ENCODE measurements around the gene TGFBR2. TPM values are rescaled to one million over a fixed set of nuclear protein-coding genes. Genes with fewer than 3 reads are reported as not detected.

The TGFBR2 gene
- total and polyA plus RNA-seq, 2 of the 13 experiments (the other 11 are each of a cell fraction or from before 2014, with no cell fraction given): 82.2 to 187 TPM

DNA sequence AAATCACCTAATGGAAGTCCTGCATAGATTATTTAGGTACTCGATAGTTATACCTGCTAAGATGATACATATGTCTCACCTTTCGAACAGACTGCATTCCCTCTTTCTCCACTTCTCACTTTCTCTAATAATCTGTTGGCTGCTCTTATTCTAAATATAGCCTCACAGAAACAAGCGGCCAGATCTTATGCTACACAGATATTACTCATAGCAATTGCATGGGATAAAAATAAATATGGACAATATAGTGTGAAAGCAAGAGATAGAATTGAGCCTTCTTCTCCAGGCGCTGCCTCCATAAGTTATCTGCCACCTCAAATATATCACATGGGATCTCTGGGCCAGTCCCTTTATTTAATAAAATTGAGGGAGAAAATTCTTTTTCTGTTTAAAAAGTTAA is 29.5 kb upstream of the TGFBR2 start:
- CTCF ChIA-PET (ENCODE audit: low intra/inter-chr PET ratio, low total read pairs): no interaction called here
- in situ Hi-C loops (cut with HindIII; ENCODE audit: extremely low pct_ligation_motif_present, low pct_unique_long_range_greater_than_20kb): no loop called here
- H3K79me2 ChIP-seq (ENCODE audit: insufficient read depth, low read length): no peaks in the 10 kb centered on the region
- H3K9ac ChIP-seq (ENCODE audit: insufficient read depth, low read depth, low read length): no peak overlapping the region
- no peaks in the 10 kb centered on the region for H3K9me3 ChIP-seq (ENCODE audit: low read length)
- TF ChIP-seq PAX8 (CRISPR knock-in tag; IDR thresholded peaks at IDR 0.05; ENCODE audit: borderline replicate concordance) (no peak), GATA4 (IDR thresholded peaks at IDR 0.05; ENCODE audit: borderline replicate concordance, low read depth) (no peak), NR0B2 (CRISPR knock-in tag; IDR thresholded peaks at IDR 0.05) (no peak), ZSCAN9 (CRISPR knock-in tag; IDR thresholded peaks at IDR 0.05; ENCODE audit: borderline replicate concordance) (no peak), HNRNPK (IDR thresholded peaks at IDR 0.05; ENCODE audit: low read depth, low read length, poor library complexity, severe bottlenecking) (no peak), ZNF280B (CRISPR knock-in tag; IDR thresholded peaks at IDR 0.05; ENCODE audit: borderline replicate concordance) (no peak), BORCS8-MEF2B (CRISPR knock-in tag; IDR thresholded peaks at IDR 0.05) (no peak), ELF3 (CRISPR knock-in tag; IDR thresholded peaks at IDR 0.05) (no peak), KLF9 (CRISPR knock-in tag; IDR thresholded peaks at IDR 0.05; ENCODE audit: low read depth) (no peak), MLX (CRISPR knock-in tag; IDR thresholded peaks at IDR 0.05) (no peak), ZNF777 (CRISPR knock-in tag; IDR thresholded peaks at IDR 0.05) (no peak)
- TF ChIP-seq, protein P1, sequence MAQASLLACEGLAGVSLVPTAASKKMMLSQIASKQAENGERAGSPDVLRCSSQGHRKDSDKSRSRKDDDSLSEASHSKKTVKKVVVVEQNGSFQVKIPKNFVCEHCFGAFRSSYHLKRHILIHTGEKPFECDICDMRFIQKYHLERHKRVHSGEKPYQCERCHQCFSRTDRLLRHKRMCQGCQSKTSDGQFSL (CRISPR knock-in tag; IDR thresholded peaks at IDR 0.05): no peak
- TF ChIP-seq, protein P2, sequence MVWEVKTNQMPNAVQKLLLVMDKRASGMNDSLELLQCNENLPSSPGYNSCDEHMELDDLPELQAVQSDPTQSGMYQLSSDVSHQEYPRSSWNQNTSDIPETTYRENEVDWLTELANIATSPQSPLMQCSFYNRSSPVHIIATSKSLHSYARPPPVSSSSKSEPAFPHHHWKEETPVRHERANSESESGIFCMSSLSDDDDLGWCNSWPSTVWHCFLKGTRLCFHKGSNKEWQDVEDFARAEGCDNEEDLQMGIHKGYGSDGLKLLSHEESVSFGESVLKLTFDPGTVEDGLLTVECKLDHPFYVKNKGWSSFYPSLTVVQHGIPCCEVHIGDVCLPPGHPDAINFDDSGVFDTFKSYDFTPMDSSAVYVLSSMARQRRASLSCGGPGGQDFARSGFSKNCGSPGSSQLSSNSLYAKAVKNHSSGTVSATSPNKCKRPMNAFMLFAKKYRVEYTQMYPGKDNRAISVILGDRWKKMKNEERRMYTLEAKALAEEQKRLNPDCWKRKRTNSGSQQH (CRISPR knock-in tag; IDR thresholded peaks at IDR 0.05; ENCODE audit: low read depth): no peak
- ATAC-seq (no peak), DNase-seq (ENCODE audit: low spot score) (no peak), FAIRE-seq (no peak)
- H3K4me2 ChIP-seq (ENCODE audit: low read depth, low read length): no peak overlapping the region
- POLR2A ChIA-PET: interaction anchor here (2.5 kb wide), 1 partner anchor 29 kb away, joined by 11 read pairs; the partner anchor contains the start of gene TGFBR2
- no peaks in the 10 kb centered on the region for H3K27me3 ChIP-seq (ENCODE audit: control insufficient read depth in 1 of 2, insufficient read depth in 2 of 2, low read length in 2 of 2)
- H2AFZ ChIP-seq (ENCODE audit: low read length): no peak overlapping the region
- intact Hi-C loops (cut with micrococcal nuclease; ENCODE audit: unreplicated experiment): no loop called here
- H3K4me3 ChIP-seq (replicated peaks in 1 of 3; ENCODE audit: insufficient read depth in 1 of 3, low read depth in 2 of 3, low read length in 3 of 3): no peak overlapping the region
- WGBS (ENCODE audit: low lambda C conversion rate): 74% methylated on average over 4 of the region's 4 CpGs
- no peaks in the 10 kb centered on the region for H4K20me1 ChIP-seq (ENCODE audit: insufficient read depth, low read length)
- no peaks in the 10 kb centered on the region for H3K36me3 ChIP-seq (replicated peaks in 1 of 2; ENCODE audit: control insufficient read depth in 1 of 2, insufficient read depth in 2 of 2, low read length in 2 of 2)
- BruUV-seq (replicated peaks): no TSS peak
- H3K4me1 ChIP-seq (ENCODE audit: insufficient read depth, low read length): peaks cover 35% of the 10 kb centered on the region
- no peak overlapping the region for H3K27ac ChIP-seq (ENCODE audit: extremely low read length, insufficient read depth, low read length)

All from HepG2 (cell line).